HG03060 (cell line): ENCODE data around the gene YAP1.

ENCODE experiments used
- ATAC-seq: cut with Tn5 transposase; IDR thresholded peaks from one replicate; pipeline ENCODE4 v1.9.1; 2021; ENCODE audit warnings: low read depth, moderate number of reproducible peaks; ENCODE audit not compliant: unreplicated experiment

YAP1 gene

DNA sequence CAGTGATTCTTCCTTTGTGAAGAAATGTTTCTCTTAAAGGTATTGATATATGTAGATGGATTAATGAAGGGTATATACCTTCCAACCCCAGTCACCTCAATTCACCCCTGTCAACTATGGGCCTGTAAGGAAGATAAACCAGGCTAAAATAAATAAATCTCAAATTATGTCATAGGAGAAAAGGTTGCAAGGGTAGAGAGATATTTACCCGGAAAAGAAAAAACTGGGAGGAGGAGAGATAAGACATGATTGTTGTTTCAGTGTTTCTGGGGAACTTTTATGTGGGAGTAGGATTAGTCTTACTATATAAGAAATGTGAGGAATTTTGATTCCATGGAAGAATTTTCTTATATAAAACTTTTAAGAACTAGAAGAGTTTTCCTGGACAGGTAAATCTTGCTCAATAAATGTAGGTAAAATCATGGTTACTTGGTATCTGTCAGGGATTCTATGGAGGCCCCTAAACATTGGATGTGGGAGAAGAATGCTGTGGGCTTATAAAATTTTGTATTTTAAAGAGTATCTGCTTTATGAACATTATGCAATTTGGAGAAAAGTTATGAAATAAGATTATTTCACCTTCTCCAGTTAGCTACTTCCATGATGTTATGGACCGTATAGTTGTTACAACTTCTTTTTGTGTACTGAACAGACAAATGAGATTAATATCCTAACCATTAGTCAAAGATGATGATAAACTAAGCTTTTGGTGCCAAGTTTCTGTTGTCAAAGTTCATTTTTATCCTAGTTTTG is 6.4 kb downstream of the YAP1 start:
- ATAC-seq = no peak

DNA sequence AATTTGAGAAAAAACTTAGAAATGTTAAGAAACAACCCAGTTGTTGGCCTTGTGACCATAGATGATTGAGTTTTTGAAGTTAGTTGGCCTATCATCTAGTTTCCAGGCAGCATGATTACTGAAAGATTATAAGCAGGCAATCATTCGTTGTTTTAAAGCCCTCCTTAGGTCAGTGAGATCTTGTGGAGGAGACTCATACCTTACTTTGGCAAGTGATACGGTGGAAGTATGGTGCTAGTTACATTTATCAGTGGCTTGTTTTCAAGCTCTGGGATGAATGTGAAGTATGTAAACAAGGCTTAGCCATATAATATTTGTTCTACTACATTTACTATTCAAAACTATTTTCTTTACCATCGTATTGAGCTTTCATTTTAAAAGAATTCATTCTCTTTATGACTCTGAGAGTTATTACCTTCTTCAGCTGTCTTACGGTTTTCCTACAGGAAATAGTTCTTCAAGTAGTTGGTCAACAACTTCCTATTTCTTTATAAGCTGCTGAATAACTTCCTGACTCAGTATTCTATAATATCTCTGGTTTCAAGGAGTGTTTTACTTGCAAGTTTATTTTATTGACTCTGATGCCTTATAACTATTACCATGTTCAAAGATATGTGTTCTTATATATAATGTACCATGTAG is 7.3 kb downstream of the YAP1 start:
- no peak for ATAC-seq

DNA sequence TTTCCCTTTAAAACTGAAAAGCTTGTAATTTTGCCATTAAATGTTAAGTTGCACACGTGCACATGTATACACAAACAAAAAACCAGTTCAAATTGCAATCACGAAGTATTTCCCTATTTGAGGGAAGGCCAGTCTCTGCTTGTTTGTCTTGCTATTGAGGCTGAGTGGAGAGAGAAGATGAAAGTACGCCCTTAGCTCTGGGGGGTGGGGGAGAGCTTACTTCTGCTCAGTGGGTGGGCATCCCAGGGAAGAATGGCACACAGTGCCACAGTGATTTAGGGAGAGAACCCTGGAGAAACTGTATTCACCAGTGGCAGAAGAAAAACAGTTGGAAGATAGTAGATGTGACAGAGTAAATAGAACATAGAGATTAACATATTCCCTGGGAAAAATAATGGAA is 8.7 kb downstream of the YAP1 start:
- no peak for ATAC-seq

- ATAC-seq = no peak
Measured at GRCh38 chr11:102119997-102120396, 9.8 kb downstream of the YAP1 start.

DNA sequence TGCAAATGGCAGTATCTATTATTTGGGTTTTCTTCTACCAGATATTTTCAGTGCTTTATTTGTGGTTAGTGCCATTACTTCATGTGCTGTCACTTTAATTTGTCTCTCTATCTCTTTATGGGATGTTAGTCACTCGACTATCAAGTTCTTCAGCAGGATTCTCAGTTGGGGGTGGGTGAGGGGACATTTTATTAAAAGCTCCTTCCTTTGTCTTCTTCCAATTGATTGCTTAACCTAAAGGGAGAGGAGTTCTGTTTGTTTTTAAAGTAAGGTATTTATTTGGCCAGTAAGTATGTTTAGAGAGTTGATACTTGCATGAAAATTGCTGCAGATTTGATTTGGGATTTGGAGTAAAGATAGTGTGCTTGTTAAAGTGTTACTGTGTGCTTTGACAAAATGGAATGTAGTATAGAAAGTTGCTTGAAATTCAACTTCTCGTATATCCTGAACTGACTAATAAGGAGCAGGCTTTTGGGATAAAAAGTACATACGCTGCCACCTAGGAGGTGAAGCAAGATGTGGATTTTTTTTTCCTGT is 10.3 kb downstream of the YAP1 start:
- no peak for ATAC-seq

DNA sequence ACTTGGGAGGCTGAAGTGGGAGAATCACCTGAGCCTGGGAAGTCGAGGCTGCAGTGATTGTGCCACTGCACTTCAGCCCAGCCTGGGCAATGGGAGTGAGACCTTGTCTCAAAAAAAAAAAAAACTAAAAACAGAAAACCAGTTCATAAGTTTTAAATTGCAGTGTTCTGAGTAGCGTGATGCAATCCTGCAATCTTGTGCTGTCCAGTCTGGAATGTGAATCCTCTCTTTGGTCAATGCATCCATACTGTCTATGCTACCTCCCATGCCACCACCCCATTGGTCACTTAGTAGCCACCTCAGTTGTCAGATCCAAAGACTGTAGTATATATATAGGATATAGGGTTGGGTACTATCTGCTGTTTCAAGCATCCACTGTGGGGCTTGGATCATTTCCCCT is 11.1 kb downstream of the YAP1 start:
- ATAC-seq = no peak

DNA sequence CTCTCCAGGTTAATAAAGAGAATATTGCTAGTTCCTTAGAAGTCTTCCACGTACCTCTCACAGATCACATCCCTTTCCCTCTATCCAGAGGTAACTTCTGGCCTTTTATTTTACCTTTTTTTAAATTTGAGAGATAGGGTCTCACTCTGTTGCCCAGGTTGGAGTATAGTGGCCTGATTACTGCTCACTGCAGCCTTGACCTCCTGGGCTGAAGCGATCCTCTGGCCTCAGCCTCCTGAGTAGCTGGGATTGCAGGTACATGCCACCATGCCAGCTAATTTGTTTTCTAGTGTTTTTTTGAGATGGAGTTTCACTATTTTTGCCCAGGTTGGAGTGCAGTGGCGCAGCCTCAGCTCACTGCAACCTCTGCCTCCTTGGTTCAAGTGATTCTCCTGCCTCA is 24.4 kb downstream of the YAP1 start:
- no peak for ATAC-seq

DNA sequence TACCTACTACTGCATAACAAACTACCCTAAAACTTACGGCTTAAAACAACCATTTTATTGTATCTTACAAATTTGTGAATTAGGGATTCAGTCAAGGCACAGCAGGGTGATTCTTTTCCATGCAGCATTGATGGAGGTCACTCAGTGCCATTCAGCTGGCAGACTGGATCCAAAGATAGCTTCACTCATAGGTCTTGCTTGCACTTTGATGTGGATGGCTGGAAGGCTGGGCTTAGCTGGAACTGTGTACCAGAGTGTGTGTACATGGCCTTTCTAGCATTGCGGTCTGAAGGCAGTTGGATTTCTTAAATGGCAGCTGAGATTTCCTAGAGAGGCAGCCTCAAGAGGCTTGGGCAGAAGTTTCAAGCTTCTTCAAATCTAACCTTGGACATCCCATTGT is 25.0 kb downstream of the YAP1 start:
- no peak for ATAC-seq

GRCh38 chr11:102138223-102138622 is 28.0 kb downstream of the YAP1 start:
- no peak for ATAC-seq

- no peak for ATAC-seq
Measured at GRCh38 chr11:102138670-102139069, 28.4 kb downstream of the YAP1 start.

GRCh38 chr11:102139081-102139498 is 28.8 kb downstream of the YAP1 start:
- ATAC-seq = no peak

- ATAC-seq = no peak
Measured at GRCh38 chr11:102142333-102142732, 32.1 kb downstream of the YAP1 start.

DNA sequence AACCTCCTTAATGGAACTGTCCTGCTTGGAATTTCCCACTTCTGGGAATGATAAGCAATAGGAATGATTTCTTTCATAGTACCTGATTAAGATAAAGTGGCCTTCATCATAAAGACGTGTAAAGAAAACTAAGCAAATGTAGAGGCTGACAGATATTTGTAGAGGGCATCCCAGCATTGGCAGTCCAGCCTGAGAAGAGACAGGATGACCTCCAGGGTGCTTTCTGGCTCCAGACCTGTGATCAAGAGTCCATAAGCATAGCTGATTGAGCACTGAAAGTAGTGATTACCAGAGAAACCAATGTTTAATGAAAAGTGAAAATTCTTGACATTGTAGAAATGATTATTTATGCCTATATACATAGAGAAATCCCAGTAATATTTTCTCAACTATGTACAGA is 33.6 kb downstream of the YAP1 start:
- ATAC-seq = no peak

DNA sequence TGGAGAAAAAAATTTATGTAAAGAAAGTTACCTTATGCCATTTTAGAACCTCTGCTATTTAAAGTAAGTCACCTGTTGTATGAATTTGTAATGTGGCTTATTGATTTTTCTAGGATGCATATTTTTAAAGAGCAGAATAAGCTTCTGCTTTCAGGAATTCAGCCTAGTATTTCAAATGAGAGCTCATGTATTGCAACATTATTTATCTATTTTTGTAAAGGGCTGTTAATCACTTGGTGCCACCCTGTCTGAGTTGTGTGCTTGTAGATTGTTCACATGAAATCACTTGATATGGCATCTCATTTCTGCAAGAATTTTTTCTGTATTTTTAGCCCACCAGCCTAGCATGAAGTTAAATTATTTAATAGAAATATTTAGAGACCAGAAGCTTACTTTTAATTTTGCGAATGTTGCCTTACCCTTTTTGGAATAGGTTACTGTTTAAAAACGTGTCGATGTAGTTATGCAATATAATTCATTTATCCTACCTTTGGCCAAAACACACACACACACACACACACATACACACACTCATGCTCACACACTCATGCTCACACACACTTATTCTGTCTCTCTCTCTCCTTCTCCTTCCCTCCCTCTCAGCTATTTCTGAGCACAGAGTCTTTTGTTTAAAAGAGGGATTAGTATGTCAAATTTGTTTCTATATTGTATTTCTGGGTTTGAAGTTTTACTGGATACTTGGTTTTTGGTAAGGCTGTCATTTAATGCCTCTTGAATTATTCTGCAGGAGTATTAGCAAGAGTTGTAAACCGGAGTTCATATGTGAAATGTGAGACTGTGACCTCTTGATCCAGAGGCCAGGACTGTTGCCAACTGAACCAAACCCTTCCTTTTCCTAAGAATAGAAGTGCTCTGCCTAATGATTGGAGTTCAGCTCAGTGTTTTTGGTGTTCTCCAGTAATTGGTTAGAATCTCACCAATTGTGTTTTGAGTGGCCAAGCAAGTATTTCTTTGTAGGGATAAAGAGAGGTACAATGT is 34.4 kb downstream of the YAP1 start:
- ATAC-seq = no peak

- ATAC-seq = no peak
Measured at GRCh38 chr11:102147015-102147414, 36.8 kb downstream of the YAP1 start.

DNA sequence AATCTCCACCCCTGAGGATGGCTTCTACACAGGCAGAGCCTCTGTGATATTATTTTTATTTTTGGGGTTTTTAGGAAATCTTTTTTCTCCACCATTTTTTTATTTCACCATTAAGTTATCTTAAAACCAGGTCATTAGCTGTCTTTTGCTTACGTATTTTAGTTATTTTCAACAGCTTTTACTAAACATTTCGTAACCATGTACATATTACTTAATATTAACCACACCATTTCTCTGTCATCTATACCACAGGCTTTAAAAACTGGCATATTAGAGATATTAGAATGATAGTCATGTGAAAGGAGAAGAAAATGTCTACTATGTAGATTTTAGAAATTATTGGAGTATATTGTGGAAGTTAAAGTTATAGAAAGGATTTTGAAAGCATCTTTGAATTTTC is 37.4 kb downstream of the YAP1 start:
- no peak for ATAC-seq

DNA sequence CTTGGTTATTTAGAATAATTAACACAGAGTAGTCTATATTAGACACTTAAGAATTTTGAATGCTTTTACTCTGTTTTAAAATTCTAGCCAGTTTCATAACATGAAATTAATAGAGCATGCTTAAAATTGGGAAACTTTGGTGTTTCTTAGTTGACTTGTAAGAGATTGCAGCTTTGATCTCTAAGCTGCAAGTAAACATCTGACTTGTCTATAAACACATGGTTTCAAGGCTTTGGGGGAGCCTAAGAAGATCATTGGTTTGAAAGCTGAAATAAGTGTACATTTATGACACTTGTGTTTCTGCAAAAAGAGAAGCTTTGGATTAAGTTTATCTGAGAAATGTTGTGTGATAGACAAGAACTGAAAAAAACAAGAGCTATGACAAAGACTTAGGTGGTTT is 37.8 kb downstream of the YAP1 start:
- ATAC-seq = no peak

DNA sequence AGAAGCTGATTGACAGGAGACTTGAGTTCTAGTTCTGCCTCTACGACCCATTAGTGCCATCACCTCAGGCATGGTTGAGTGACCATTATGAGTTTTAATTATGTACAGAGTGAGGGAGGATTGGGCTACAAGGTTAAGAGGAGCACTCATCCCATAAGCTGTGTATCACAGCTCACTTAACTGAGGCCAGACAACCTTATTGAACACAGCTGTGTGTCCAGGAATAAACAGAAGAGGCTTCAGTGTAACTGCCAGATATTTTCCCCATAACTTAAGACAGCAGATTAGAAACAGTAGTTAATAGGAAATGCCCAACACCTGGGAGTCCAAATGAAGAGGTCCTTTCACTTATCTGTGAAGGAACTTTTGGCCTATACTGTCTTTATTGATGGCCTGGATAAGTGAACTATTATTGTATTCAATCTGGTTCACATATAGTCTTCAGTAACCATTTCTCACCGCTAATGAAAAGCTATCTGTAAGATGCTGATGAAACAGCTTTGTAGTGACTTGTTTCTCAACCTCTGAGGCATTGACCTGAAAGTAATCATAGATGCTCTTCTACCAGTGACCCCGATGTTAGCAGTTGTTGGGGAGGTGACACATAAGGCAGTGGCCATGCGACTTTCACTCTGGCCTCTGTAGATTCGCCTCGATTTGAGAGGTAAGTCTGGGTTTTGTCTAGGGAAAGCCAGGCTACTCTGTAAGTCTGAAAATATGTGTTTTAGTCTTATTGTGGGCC is 41.7 kb downstream of the YAP1 start:
- ATAC-seq = no peak

DNA sequence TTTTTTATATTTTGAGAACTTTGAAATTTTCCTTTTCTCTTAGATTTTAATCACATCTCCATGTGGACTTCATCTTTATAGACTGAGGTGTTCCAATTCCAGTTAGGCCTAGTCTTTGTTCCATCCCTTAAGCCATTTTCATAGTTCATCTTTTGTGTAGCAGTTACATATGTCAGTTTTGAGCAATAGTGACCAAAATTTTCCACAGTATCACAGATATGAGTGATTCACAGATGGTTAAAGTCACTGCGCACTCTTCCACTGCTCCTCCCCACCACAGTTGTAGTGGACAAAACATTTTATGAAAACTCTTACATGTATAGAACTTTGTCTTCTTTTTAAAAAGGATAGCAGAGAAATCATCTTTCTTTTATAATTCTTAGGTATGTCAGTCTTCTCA is 42.8 kb downstream of the YAP1 start:
- ATAC-seq = no peak

- ATAC-seq = no peak
Measured at GRCh38 chr11:102154806-102155205, 44.6 kb downstream of the YAP1 start.
